Hepatocyte (in vitro differentiated cells): Measurements from ENCODE around the gene DRAM1.

Experiments
- CTCF ChIP-seq: fragments of 200-600 bp; sonication (generic); IDR thresholded peaks from 2 replicates; pipeline ENCODE4 v1.5.1; 2016; ENCODE audit warnings: antibody characterized with exemption, mild to moderate bottlenecking; ENCODE audit not compliant: poor library complexity
- EZH2 ChIP-seq: fragments of 200-600 bp; sonication (generic); IDR thresholded peaks from 2 replicates; pipeline ENCODE4 v1.6.1; 2016; ENCODE audit warnings: antibody characterized with exemption, mild to moderate bottlenecking, borderline replicate concordance

GRCh38 chr12:101878243-101878821, 952 bp downstream of the DRAM1 start:
- no peak for TF ChIP-seq CTCF
- no peak for TF ChIP-seq EZH2
